OCI-LY3 (cell line): Measurements from ENCODE around the gene FMNL2.

ENCODE experiments used
- H2AFZ ChIP-seq: fragments of 200-600, 300-600 bp; shearing (Covaris generic); 2 replicates; pipeline ENCODE4 v1.6.0; 2014; ENCODE audit warnings: antibody characterized with exemption, low read depth, low read length
- H3K27ac ChIP-seq: fragments of 200-600, 300-600 bp; sonication (generic); 2 replicates; pipeline ENCODE4 v1.5.1; 2014; ENCODE audit warnings: mild to moderate bottlenecking, low read length, moderate library complexity, mixed read lengths
- H3K27me3 ChIP-seq: fragments of 200-600, 300-600 bp; sonication (generic); 2 replicates; pipeline ENCODE4 v1.6.1; 2014; ENCODE audit warnings: low read depth, low read length, mixed read lengths
- H3K36me3 ChIP-seq: fragments of 200-600, 300-600 bp; sonication (generic); replicated peaks from 2 replicates; pipeline ENCODE3; 2014; ENCODE audit warnings: low read depth, low read length, mixed read lengths
- H3K4me1 ChIP-seq: fragments of 300-600, 200-600 bp; sonication (generic); 2 replicates; pipeline ENCODE4 v1.6.1; 2014; ENCODE audit warnings: low read length, mixed read lengths
- H3K4me2 ChIP-seq: fragments of 200-600, 300-600 bp; sonication (generic); 2 replicates; pipeline ENCODE4 v1.6.1; 2014; ENCODE audit warnings: low read length, mixed read lengths
- H3K4me3 ChIP-seq: fragments of 300-600, 200-600 bp; sonication (generic); 2 replicates; pipeline ENCODE4 v1.5.1; 2014; ENCODE audit warnings: antibody characterized with exemption, mild to moderate bottlenecking, low read length, moderate library complexity
- H3K79me2 ChIP-seq: fragments of 300-600, 200-600 bp; shearing (Covaris generic); 2 replicates; pipeline ENCODE4 v1.6.1; 2014; ENCODE audit warnings: mild to moderate bottlenecking, low read length, mixed read lengths
- H3K9ac ChIP-seq: fragments of 300-600, 200-600 bp; shearing (Covaris generic); 2 replicates; pipeline ENCODE4 v1.6.0; 2014; ENCODE audit warnings: mild to moderate bottlenecking, low read length, moderate library complexity
- H3K9me3 ChIP-seq: fragments of 200-600, 300-600 bp; shearing (Covaris generic); 2 replicates; pipeline ENCODE4 v1.6.1; 2014; ENCODE audit warnings: low read length, mixed read lengths; ENCODE audit not compliant: insufficient read depth
- H4K20me1 ChIP-seq: fragments of 200-600, 300-600 bp; sonication (generic); 2 replicates; pipeline ENCODE4 v1.6.1; 2016; ENCODE audit warnings: low read length, mixed read lengths; ENCODE audit not compliant: insufficient read depth
- EZH2phosphoT487 ChIP-seq: fragments of 200-600 bp; shearing (Covaris generic); IDR thresholded peaks from 2 replicates; pipeline ENCODE4 v1.6.1; 2018; ENCODE audit warnings: antibody characterized with exemption, mixed run types, low read depth
- TF ChIP-seq, protein P1 (sequence below): fragments of 200-600, 300-600 bp; sonication (generic); IDR thresholded peaks from 2 replicates; pipeline ENCODE4 v1.5.1; 2014; ENCODE audit warnings: antibody characterized with exemption, low read length, low read depth

FMNL2 gene

DNA sequence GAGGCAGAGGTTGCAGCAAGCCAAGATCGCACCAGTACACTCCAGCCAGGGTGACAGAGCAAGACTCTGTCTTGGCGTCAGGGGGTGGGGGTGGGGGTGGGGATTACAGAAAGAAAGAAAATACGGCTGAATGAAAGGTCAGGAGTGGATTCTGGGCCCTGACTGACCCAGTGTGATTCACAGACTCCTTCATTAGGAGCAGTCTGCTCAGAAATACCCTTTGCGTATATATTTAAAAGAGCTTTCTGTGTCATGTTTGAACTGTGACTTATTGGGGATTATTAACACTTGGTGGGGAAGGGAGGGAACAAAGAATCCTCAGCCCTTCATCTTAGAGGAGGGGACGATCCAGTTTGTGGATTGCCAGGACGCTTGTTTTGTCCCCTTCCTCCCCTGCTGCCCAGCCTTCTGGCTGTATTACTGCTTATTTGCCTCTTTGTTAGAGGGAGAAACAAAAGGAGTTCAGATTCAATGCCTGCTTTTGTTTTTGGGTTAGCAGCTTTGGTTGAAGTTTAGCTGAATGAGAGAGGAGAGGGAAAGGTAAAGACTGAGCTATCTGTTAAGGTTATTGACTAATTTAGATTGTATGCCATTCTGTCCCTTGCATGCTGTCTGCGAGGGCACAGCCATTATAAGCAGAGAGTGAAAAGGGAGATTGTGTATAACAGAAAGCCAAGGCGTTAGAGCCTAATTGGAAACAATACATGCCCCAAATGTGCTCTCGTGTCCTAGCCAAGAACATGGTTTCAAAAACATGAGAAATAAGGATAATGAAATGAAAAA, 118.3 kb downstream of the FMNL2 start:
- H2AFZ ChIP-seq, result no peak overlapping the region
- no peaks in the 10 kb centered on the region for H4K20me1 ChIP-seq
- H3K4me3 ChIP-seq, result no peak overlapping the region
- H3K9ac ChIP-seq, result no peak overlapping the region
- no peaks in the 10 kb centered on the region for H3K4me1 ChIP-seq
- no peaks in the 10 kb centered on the region for H3K36me3 ChIP-seq
- no peak for TF ChIP-seq EZH2phosphoT487
- TF ChIP-seq, protein P1, sequence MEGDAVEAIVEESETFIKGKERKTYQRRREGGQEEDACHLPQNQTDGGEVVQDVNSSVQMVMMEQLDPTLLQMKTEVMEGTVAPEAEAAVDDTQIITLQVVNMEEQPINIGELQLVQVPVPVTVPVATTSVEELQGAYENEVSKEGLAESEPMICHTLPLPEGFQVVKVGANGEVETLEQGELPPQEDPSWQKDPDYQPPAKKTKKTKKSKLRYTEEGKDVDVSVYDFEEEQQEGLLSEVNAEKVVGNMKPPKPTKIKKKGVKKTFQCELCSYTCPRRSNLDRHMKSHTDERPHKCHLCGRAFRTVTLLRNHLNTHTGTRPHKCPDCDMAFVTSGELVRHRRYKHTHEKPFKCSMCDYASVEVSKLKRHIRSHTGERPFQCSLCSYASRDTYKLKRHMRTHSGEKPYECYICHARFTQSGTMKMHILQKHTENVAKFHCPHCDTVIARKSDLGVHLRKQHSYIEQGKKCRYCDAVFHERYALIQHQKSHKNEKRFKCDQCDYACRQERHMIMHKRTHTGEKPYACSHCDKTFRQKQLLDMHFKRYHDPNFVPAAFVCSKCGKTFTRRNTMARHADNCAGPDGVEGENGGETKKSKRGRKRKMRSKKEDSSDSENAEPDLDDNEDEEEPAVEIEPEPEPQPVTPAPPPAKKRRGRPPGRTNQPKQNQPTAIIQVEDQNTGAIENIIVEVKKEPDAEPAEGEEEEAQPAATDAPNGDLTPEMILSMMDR, result no peak
- no peaks in the 10 kb centered on the region for H3K79me2 ChIP-seq
- no peaks in the 10 kb centered on the region for H3K27me3 ChIP-seq
- no peak overlapping the region for H3K4me2 ChIP-seq
- H3K27ac ChIP-seq, result no peak overlapping the region
- no peaks in the 10 kb centered on the region for H3K9me3 ChIP-seq

DNA sequence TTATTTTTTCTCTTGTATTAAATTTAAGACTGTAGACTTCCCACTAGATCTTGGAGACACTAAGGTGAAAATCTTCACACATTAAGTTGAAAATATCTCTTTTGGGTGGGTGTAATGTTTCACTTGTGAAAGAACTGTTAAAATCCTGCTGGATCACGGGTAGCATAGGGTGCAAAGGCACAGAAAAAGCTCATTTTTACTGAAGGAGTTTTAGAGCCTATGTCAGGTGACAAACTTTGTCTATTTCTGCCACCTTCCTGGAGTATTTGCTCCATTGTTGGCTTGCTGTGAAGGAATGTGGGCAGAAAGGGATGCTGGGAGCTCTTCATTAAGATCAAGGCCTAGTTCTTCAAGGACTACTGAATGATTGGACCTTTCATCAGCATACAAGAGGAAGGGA, 119.4 kb downstream of the FMNL2 start:
- Histone ChIP-seq H3K27ac (no peak overlapping the region), H3K36me3 (no peaks in the 10 kb centered on the region), H2AFZ (no peak overlapping the region), H4K20me1 (no peaks in the 10 kb centered on the region), H3K4me2 (no peak overlapping the region), H3K79me2 (no peaks in the 10 kb centered on the region), H3K4me1 (no peaks in the 10 kb centered on the region), H3K9ac (no peak overlapping the region), H3K27me3 (no peaks in the 10 kb centered on the region), H3K4me3 (no peak overlapping the region), H3K9me3 (no peaks in the 10 kb centered on the region)
- TF ChIP-seq, protein P1, result no peak
- TF ChIP-seq EZH2phosphoT487, result no peak

DNA sequence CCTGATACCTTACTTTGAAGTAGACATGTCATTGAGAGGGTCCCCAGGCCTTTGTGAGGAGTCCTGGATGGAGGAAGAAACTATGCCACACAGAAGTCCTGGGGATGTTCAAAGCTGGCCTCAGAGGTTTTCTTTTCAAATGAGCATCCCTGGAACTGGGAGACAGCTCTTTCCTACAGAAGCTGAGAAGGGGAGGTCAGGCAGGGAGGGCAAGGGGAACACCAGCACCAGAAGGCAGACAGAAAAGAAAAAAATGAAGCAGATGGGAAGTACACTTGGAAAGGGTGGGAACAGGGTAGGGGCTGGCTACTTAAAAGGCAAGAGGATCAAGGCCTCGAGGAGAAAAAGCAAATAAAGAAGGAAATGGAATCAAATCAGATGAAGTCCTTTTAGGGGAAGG, 120.0 kb downstream of the FMNL2 start:
- Histone ChIP-seq H3K27ac (no peak overlapping the region), H3K9ac (no peak overlapping the region), H3K4me2 (no peak overlapping the region), H3K9me3 (no peaks in the 10 kb centered on the region), H3K36me3 (no peaks in the 10 kb centered on the region), H3K4me3 (no peak overlapping the region), H3K27me3 (no peaks in the 10 kb centered on the region), H4K20me1 (no peaks in the 10 kb centered on the region), H2AFZ (no peak overlapping the region), H3K4me1 (no peaks in the 10 kb centered on the region), H3K79me2 (no peaks in the 10 kb centered on the region)
- no peak for TF ChIP-seq EZH2phosphoT487

DNA sequence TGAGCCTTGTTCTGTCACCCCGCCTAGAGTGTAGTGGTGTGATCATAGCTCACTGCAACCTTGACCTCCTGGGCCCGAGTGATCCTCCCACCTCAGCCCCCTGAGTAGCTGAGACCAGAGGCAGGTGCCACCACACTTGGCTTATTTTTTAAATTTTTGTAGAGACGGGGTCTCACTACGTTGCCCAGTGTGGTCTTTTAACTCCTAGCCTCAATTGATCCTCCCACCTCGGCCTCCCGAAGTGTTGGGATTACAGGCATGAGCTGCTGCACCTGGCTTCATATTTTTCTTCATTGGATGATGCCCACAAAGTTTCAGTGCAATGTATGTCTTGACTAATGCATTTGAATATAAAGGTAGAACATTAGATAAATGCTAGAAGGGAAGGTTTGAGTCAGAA, 120.8 kb downstream of the FMNL2 start:
- Histone ChIP-seq H3K4me2 (no peak overlapping the region), H2AFZ (no peak overlapping the region), H3K4me3 (no peak overlapping the region), H3K79me2 (no peaks in the 10 kb centered on the region), H3K36me3 (no peaks in the 10 kb centered on the region), H3K27ac (no peak overlapping the region), H3K9ac (no peak overlapping the region), H4K20me1 (no peaks in the 10 kb centered on the region), H3K9me3 (no peaks in the 10 kb centered on the region), H3K27me3 (no peaks in the 10 kb centered on the region), H3K4me1 (no peaks in the 10 kb centered on the region)
- TF ChIP-seq EZH2phosphoT487, result no peak
- TF ChIP-seq, protein P1, result no peak
